CD4-positive, alpha-beta T cell treated with Interleukin-15 for 1 hour (primary cell): ENCODE measurements around the gene GFPT2.
"Not testable (repeated sequence)": the region's sequence is repeated elsewhere in the genome, so short reads cannot be mapped to it uniquely, and the experiment has no call there.

Experiments used
- DNase-seq: peaks from one replicate; pipeline ENCODE4 v3.0.0-alpha.2; 2020

Gene GFPT2

GRCh38 chr5:180303226-180304015, 49.7 kb downstream of the GFPT2 start:
- no peak for DNase-seq

GRCh38 chr5:180302256-180302655, 50.9 kb downstream of the GFPT2 start:
- DNase-seq, result no peak

GRCh38 chr5:180301253-180301652, 51.9 kb downstream of the GFPT2 start:
- DNase-seq, result no peak

GRCh38 chr5:180299526-180299925, 53.6 kb downstream of the GFPT2 start:
- DNase-seq, result no peak

GRCh38 chr5:180299014-180299413, 54.1 kb downstream of the GFPT2 start:
- not testable (repeated sequence) for DNase-seq

- no peak for DNase-seq
Measured at GRCh38 chr5:180297587-180298282, 55.4 kb downstream of the GFPT2 start.

GRCh38 chr5:180296771-180297170, 56.4 kb downstream of the GFPT2 start:
- DNase-seq, result peak; percentile 32

GRCh38 chr5:180294913-180295555, 58.1 kb downstream of the GFPT2 start:
- no peak for DNase-seq

- peak; percentile 37 for DNase-seq
Measured at GRCh38 chr5:180294411-180294810, 58.7 kb downstream of the GFPT2 start.

GRCh38 chr5:180291943-180292831, 60.9 kb downstream of the GFPT2 start, which contains the start of gene MAPK9:
Gene MAPK9 (minus strand): TSS chr5:180292083. CDS start chr5:180280561, 11,522 bp downstream.
- DNase-seq, result peak; percentile 86

- DNase-seq, result no peak
Measured at GRCh38 chr5:180291234-180291940, 61.7 kb downstream of the GFPT2 start.

- no peak for DNase-seq
Measured at GRCh38 chr5:180290568-180291233, 62.4 kb downstream of the GFPT2 start.

GRCh38 chr5:180289966-180290365, 63.2 kb downstream of the GFPT2 start:
- no peak for DNase-seq

- no peak for DNase-seq
Measured at GRCh38 chr5:180289433-180289832, 63.7 kb downstream of the GFPT2 start.

- no peak for DNase-seq
Measured at GRCh38 chr5:180287868-180288267, 65.3 kb downstream of the GFPT2 start.

- no peak for DNase-seq
Measured at GRCh38 chr5:180287404-180287803, 65.7 kb downstream of the GFPT2 start.

- no peak for DNase-seq
Measured at GRCh38 chr5:180284149-180284548, 69.0 kb downstream of the GFPT2 start.

- no peak for DNase-seq
Measured at GRCh38 chr5:180283026-180283615, 70.0 kb downstream of the GFPT2 start.

- no peak for DNase-seq
Measured at GRCh38 chr5:180282281-180282680, 70.9 kb downstream of the GFPT2 start.

- no peak for DNase-seq
Measured at GRCh38 chr5:180281706-180282105, 71.4 kb downstream of the GFPT2 start.

GRCh38 chr5:180274695-180275094, 78.4 kb downstream of the GFPT2 start:
- DNase-seq, result no peak
